Prostate gland (tissue), 2 donors: ENCODE measurements around the gene ENOSF1. TPM values are rescaled to one million over a fixed set of nuclear protein-coding genes. Genes with fewer than 3 reads are reported as not detected.

ENCODE experiments used
- DNase-seq: peaks from one replicate; pipeline ENCODE4 v3.0.0-alpha.2; 2019; ENCODE audit warnings: low spot score
- H3K27ac ChIP-seq, 2 donors: fragments of 200-600 bp; sonication (generic); 2 replicates each; pipeline ENCODE4 v1.5.1; 2017 to 2019
- H3K27me3 ChIP-seq: fragments of 200-600 bp; sonication (generic); replicated peaks from 2 replicates; pipeline ENCODE4 v1.5.1; 2019; ENCODE audit not compliant: insufficient read depth
- H3K36me3 ChIP-seq, 2 donors: fragments of 200-600 bp; sonication (generic); 1 replicate in 1 of 2; 2 replicates in 1 of 2; pipeline versions ENCODE4 v1.5.1 to v1.8.1; 2017 to 2019
- H3K4me1 ChIP-seq: fragments of 200-600 bp; sonication (generic); replicated peaks from 2 replicates; pipeline ENCODE4 v1.5.1; 2019
- H3K4me3 ChIP-seq, 2 donors: fragments of 200-600 bp; sonication (generic); 2 replicates each; pipeline ENCODE4 v1.5.1; 2017 to 2019
- H3K9me3 ChIP-seq: fragments of 200-600 bp; sonication (generic); 2 replicates; pipeline ENCODE4 v1.5.1; 2017
- CTCF ChIP-seq, 4 experiments: fragments of 200-600 bp in 2 of 4; fragments of 450-650 bp in 2 of 4; sonication (generic) in 2 of 4; IDR thresholded peaks; 1 replicate in 3 of 4; 2 replicates in 1 of 4; pipeline ENCODE4 v1.5.1; 2016 to 2019; ENCODE audit warnings: antibody characterized with exemption in 4 of 4, mild to moderate bottlenecking in 2 of 4, moderate library complexity in 2 of 4
- POLR2A ChIP-seq: fragments of 450-650 bp; IDR thresholded peaks from one replicate; pipeline ENCODE4 v1.6.1; 2016; ENCODE audit warnings: antibody characterized with exemption, mild to moderate bottlenecking
- POLR2AphosphoS5 ChIP-seq: sonication (generic); formaldehyde crosslinking; IDR thresholded peaks from one replicate; pipeline ENCODE4 v1.6.1; 2017; ENCODE audit warnings: antibody characterized with exemption
- WGBS: methylation state at CpG from one replicate; pipeline ENCODE4 v1.1.5; 2018; 5-methylcytosine and 5-hydroxymethylcytosine counted together
- intact Hi-C: fragments of 100-400 bp; cut with DNase I; formaldehyde crosslinking; loops from one replicate; pipeline ENCODE4 v1.14.2; 2022
- total RNA-seq, 2 donors: library from RNA; depleted of rRNA; stranded (reverse); fragments of >200 nt; gene quantifications; one replicate each; pipeline ENCODE4 v1.1.0, GENCODE V29; 2016

The ENOSF1 gene
- total RNA-seq, 2 donors from 2014 or later = 84.8 to 114 TPM

- H3K27ac ChIP-seq = peak overlapping the region in 1 of 2 donors; percentile 83
- no peaks in the 10 kb centered on the region for H3K27me3 ChIP-seq
- DNase-seq = no peak
- no peaks in the 10 kb centered on the region for H3K36me3 ChIP-seq
- H3K4me3 ChIP-seq = peak overlapping the region; percentile 49 to 64
- 66% methylated on average over 3 of the region's 3 CpGs for WGBS
- TF ChIP-seq POLR2AphosphoS5 (no peak), CTCF (IDR thresholded peaks at IDR 0.05) (no peak), POLR2A (no peak)
- H3K4me1 ChIP-seq = peaks cover 3% of the 10 kb centered on the region
- intact Hi-C loops = loop anchor here (5.0 kb wide), 1 partner anchor 53 kb away; the partner anchor contains the start of gene TYMS
- no peaks in the 10 kb centered on the region for H3K9me3 ChIP-seq
Observed at GRCh38 chr18:710418-711300, 1.8 kb downstream of the ENOSF1 start.

GRCh38 chr18:709771-710170, 2.7 kb downstream of the ENOSF1 start:
- no peak overlapping the region for H3K4me3 ChIP-seq
- H3K27me3 ChIP-seq = no peaks in the 10 kb centered on the region
- H3K4me1 ChIP-seq = peaks cover 3% of the 10 kb centered on the region
- no peaks in the 10 kb centered on the region for H3K9me3 ChIP-seq
- 72% methylated on average over 1 of the region's 1 CpG for WGBS
- H3K27ac ChIP-seq = no peak overlapping the region
- TF ChIP-seq POLR2A (no peak), CTCF (IDR thresholded peaks at IDR 0.05) (no peak), POLR2AphosphoS5 (no peak)
- no peak for DNase-seq
- no peaks in the 10 kb centered on the region for H3K36me3 ChIP-seq
- intact Hi-C loops = loop anchor here (5.0 kb wide), 1 partner anchor 52 kb away; the partner anchor contains the start of gene TYMS

GRCh38 chr18:708096-708495, 4.3 kb downstream of the ENOSF1 start:
- 99% methylated on average over 10 of the region's 10 CpGs for WGBS
- intact Hi-C loops = no loop called here
- Histone ChIP-seq H3K4me3 (no peak overlapping the region), H3K4me1 (peaks cover 3% of the 10 kb centered on the region), H3K27ac (no peak overlapping the region), H3K9me3 (no peaks in the 10 kb centered on the region), H3K27me3 (no peaks in the 10 kb centered on the region), H3K36me3 (no peaks in the 10 kb centered on the region)
- TF ChIP-seq POLR2AphosphoS5 (no peak), CTCF (IDR thresholded peaks at IDR 0.05) (no peak), POLR2A (no peak)
- DNase-seq = no peak

GRCh38 chr18:706405-706804, 6.0 kb downstream of the ENOSF1 start:
- 78% methylated on average over 8 of the region's 8 CpGs for whole genome bisulfite sequencing
- no peak for DNase-seq
- TF ChIP-seq CTCF (IDR thresholded peaks at IDR 0.05) (no peak), POLR2AphosphoS5 (no peak), POLR2A (no peak)
- Histone ChIP-seq H3K27me3 (no peaks in the 10 kb centered on the region), H3K36me3 (no peaks in the 10 kb centered on the region), H3K27ac (no peak overlapping the region), H3K9me3 (no peaks in the 10 kb centered on the region), H3K4me1 (peaks cover 3% of the 10 kb centered on the region), H3K4me3 (no peak overlapping the region)
- intact Hi-C loops = no loop called here
